Hematopoietic multipotent progenitor cell (in vitro differentiated cells): ENCODE results near the gene FBXL14. TPM values are rescaled to one million over a fixed set of nuclear protein-coding genes. Genes with fewer than 3 reads are reported as not detected.
"Not testable (repeated sequence)": the region's sequence is repeated elsewhere in the genome, so short reads cannot be mapped to it uniquely, and the experiment has no call there.

Experiments used
- DNase-seq, 3 donors: peaks; one replicate each; pipeline ENCODE4 v3.0.0-alpha.2; 2011 to 2015; ENCODE audit warnings: low read depth in 2 of 3, low spot score in 2 of 3
- total RNA-seq: library from RNA; depleted of rRNA; stranded (reverse); fragments of >200 nt; gene quantifications from one replicate; pipeline ENCODE4 v1.2.3, GENCODE V29; 2012

The FBXL14 gene
- total RNA-seq, 1 donor: 39.9 TPM

DNA sequence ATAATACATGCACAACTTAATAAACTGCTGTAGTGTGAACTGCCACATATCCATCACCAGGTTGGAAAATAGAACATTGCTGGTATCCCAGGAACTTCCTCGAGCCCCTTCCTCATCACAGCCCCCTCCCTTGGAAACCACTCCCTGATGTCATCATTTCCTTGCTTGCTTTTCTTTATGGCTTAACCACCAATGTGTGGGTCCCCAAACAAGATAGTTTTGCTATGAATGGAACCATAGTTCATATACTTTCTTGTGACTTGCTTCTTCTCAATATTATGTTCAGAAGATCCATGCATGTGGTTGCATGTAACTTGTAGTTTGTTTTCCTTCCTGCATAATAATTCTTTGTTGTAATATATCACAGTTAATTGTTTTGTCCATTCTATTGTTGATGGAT, 25.7 kb upstream of the FBXL14 start:
- DNase-seq: no peak

DNA sequence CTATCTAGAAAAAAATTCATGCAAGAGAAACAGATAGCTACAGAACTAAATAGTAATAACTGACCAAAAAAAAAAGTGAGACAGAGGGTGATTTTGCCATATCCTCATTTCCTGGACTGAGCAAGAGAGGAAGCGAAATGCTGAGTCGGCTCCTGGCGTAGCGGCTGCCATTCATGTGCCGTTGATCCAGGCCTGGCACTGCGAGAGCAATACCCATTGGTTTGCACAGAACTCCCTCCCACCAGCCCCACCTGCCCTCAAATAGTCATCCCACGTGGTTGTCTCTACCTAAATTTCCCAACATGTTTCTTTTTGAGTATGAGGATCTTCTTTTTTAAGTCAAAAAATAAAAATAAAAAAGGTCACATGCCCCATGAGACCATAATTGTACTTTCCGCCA, 25.2 kb upstream of the FBXL14 start:
- DNase-seq: peak in 2 of 3 donors; percentile 39 to 50

DNA sequence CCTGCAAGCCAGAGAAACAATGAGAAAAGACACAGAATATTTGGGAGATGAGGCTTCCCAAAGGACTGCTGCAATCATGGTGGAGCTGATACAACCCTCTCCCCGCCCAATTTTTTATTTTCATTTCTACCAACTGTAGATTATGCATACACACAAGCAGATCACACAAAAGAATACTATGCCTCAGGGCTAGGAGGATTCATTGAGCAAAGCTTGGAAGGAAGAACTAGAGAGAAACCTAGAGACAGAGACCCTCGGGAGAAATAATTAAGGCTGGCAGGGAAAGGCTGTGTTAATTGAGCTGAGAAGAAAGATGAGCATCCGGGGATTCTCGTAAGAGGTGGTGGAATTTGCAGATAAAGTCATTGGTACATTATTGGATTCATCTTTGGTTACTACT, 24.8 kb upstream of the FBXL14 start:
- no peak for DNase-seq

- no peak for DNase-seq
Measured at GRCh38 chr12:1618489-1618888, 24.1 kb upstream of the FBXL14 start.

GRCh38 chr12:1616233-1617066, 22.1 kb upstream of the FBXL14 start:
- DNase-seq: peak in 1 of 3 donors; percentile 54

DNA sequence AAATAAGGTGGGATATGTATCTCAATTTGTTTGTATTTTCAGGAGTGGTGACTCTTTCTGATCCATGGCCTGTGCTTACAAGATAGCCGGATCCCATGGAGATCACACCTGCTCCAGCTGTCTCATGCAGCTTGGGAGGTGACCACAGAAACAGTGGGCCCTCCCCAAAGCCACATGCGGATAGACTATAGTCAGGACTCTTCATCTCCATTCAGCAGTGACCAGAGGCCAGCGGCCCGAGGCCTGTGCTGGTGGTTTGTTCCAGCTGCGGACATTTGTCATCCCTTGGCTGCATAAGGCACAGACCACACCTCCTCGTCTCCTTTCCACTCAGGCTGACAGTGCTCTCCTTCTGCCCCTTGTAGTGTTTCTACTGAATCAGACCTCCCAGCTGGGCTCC, 20.0 kb upstream of the FBXL14 start:
- no peak for DNase-seq

DNA sequence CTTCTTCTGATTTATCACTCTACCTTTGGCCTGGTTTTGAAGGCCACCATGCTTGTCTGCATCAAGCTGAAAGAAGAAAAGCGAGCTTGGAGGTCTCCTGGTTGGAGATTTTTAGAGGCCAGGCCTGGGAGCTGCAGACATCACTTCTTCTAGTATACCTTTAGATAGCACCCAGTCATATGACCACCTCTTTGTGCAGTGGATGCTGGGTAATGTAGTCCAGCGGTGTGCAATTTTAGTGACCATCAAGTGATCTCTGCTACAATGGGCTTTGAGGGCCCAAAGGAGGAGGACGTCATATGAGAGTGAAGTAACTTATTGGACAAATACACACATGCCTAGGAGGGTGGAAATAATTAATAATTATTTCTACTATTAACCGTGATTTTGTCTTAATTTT, 19.5 kb upstream of the FBXL14 start:
- no peak for DNase-seq

DNA sequence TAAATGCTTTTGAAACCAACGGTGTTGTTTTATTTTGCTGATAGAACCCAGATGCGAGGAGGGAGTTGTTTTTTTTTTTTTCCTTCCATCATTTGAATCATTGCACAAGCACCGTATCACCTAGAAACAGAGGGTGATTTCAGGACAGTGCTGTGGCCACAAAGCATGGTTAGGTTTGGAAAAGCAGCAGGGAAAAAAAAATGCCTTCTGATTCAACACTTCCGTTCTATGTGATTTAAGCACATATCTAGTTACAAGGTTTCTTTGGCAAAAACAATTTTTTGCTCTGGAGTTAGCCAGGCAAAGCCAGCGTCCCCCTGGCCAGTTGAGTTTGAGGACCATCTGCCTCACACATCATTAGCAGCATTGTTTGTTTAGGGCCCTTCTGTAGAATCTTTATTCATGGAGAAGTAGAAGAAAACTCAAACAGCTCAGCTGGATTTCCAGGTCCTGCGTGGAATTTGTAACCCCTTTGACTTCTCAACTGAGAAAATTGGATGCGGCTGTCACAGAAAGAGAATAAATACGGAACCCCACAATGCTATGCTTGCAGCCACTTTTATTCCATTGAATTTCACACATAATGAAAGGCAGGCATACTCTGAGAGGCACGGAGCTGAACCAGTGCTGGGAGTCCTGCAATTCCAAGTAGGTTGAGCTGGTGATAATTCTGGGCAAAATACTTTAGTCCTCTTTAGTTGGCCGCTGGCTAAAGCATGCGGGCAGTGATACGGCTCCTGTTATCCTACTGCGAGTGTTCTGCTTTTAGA, 17.6 kb upstream of the FBXL14 start:
- DNase-seq: no peak

- DNase-seq: no peak
Measured at GRCh38 chr12:1610072-1610643, 15.8 kb upstream of the FBXL14 start.

GRCh38 chr12:1608713-1609119, 14.3 kb upstream of the FBXL14 start:
- DNase-seq: no peak

- no peak for DNase-seq
Measured at GRCh38 chr12:1607940-1608712, 13.7 kb upstream of the FBXL14 start.

GRCh38 chr12:1606021-1606622, 11.7 kb upstream of the FBXL14 start:
- DNase-seq: peak in 2 of 3 donors; percentile 52 to 69

GRCh38 chr12:1605129-1606020, 11.0 kb upstream of the FBXL14 start:
- DNase-seq: peak in 2 of 3 donors; percentile 78

DNA sequence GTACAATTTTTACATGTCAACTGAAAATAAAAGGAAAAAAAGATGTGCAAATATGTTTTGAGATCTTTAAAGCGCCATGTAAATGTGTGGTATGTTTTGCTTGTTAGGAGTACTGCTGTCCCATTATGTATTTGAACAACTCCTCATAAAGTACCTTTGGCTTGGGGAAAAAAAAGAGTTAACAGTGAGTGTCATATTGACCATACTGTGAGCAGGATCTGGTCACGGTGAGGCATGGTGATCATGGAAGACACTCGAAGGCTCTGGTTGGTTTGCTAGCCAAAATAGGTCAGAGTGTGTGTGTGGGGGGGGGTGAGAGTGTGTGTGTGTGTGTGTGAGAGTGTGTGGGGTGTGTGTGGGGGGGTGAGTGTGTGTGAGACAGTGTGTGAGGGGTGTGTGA, 10.1 kb upstream of the FBXL14 start:
- DNase-seq: no peak

GRCh38 chr12:1603269-1603993, 9.1 kb upstream of the FBXL14 start:
- no peak for DNase-seq

DNA sequence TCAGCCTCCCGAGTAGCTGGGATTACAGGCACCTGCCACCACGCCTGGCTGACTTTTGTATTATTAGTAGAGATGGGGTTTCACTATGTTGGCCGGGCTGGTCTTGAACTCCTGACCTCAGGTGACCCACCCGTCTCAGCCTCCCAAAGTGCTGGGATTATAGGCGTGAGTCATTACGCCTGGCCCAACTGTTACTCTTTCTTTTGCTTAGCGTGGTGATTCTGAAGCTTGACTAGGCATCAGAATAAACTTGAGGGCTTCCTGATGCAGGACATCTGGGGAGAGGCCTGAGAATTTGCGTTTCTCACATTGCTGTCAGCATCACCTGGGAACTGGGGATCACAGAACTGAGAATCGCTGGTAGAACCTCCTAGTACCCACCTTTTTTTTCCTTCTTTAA, 8.3 kb upstream of the FBXL14 start:
- DNase-seq: not testable (repeated sequence)

- no peak for DNase-seq
Measured at GRCh38 chr12:1598757-1599156, 4.4 kb upstream of the FBXL14 start.

DNA sequence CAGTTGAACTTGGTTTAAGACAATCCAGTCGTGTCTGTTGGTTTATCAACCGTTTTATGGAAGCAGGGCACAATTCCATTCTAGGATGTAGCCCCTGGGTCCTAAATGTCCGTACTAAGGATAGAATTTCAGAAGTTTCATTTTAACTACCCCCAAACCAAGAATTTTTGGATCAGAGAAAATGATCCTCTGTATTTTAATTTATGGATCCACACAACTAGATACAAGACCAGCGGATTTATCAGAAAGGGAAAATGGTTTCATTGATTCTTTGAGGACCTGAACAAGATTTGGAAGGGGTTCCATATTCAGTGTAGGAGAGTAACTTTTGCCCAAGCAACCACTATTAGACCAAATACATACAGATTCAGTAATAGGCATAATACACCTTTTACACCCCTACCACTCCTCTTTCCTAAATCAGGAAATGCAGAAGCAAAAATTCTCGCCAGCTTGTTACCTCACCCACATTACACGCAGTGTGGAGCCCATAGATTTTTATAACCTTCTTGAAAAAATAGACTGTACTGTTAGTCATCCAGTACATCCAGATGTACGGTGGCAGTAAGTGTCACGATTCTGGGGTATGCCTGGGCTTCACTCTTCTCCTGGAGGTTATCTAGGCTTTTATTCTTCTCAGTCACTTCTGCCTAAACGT, 1.4 kb upstream of the FBXL14 start:
- DNase-seq: no peak
